Measurements from ENCODE around the gene ADGRG1.

Gene ADGRG1

DNA sequence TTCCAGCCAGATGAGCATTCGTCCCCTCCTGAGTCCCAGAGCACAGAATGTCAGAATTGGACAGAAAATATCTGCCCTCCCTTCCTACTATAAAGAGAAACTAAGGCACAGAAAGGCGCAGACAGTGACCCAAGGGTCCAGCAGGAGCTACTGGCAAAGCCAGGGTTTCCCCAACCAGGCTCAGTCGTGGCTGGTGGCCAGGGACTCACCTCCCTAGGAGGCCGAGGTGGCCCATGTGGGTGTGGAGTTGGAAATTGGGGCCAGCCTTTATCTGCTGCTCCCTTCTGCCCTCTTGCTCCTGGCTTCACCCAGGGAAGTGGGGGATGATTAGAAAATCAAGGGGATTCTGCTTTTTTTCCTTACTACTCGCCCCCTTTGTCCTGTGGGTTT is 67.2 kb downstream of the ADGRG1 start:
- peaks cover 6 to 7% of the 10 kb centered on the region in 2 experiments for H3K4me1 ChIP-seq (ENCODE audit: control insufficient read depth in 1 of 2, insufficient read depth in 2 of 2, low read length in 2 of 2)
- no peak overlapping the region for H4K91ac ChIP-seq (ENCODE audit: low read depth, low read length)
- H3K9me3 ChIP-seq (ENCODE audit: insufficient read depth, low read depth, low read length): peaks cover 2% of the 10 kb centered on the region
- no peak overlapping the region for H4K8ac ChIP-seq (ENCODE audit: low read depth, low read length)
- no peak overlapping the region for H3K4me2 ChIP-seq (ENCODE audit: low read length)
- peaks cover 3% of the 10 kb centered on the region for H3K79me1 ChIP-seq (ENCODE audit: low read length)
- no peak overlapping the region for H2BK12ac ChIP-seq (ENCODE audit: low read length)
- no peak overlapping the region for H3K18ac ChIP-seq (ENCODE audit: low read length)
- H2BK120ac ChIP-seq (ENCODE audit: insufficient read depth, low read length, poor library complexity): no peak overlapping the region
- DNase-seq: no peak
- no peaks in the 10 kb centered on the region for H3K27me3 ChIP-seq (ENCODE audit: insufficient read depth, low read length)
- H3K27ac ChIP-seq (ENCODE audit: low read depth, low read length): no peak overlapping the region
- H3K23ac ChIP-seq (ENCODE audit: low read length): no peak overlapping the region
- no peak overlapping the region for H4K12ac ChIP-seq (ENCODE audit: low read depth, low read length)
- H2AK5ac ChIP-seq (ENCODE audit: low read length): no peak overlapping the region
- H3K4me3 ChIP-seq (ENCODE audit: low read depth, low read length): no peak overlapping the region
- WGBS (ENCODE audit: extremely low coverage, insufficient coverage, insufficient read length): no CpG with 5 or more reads among the region's 5 CpGs
- H2AFZ ChIP-seq (ENCODE audit: insufficient read depth, low read length, poor library complexity): no peak overlapping the region
- H2BK5ac ChIP-seq (ENCODE audit: low read depth, low read length, poor library complexity): no peak overlapping the region
- H3K36me3 ChIP-seq (ENCODE audit: control insufficient read depth in 1 of 2, insufficient read depth in 2 of 2, low read length in 2 of 2): no peaks in the 10 kb centered on the region
- no peak overlapping the region for H3K9ac ChIP-seq (ENCODE audit: low read length)
- H3K14ac ChIP-seq (ENCODE audit: low read length): no peak overlapping the region
- H3K79me2 ChIP-seq (ENCODE audit: control insufficient read depth, insufficient read depth, low read length, poor library complexity): no peaks in the 10 kb centered on the region
- H3K4ac ChIP-seq (ENCODE audit: low read depth, low read length): no peak overlapping the region

DNA sequence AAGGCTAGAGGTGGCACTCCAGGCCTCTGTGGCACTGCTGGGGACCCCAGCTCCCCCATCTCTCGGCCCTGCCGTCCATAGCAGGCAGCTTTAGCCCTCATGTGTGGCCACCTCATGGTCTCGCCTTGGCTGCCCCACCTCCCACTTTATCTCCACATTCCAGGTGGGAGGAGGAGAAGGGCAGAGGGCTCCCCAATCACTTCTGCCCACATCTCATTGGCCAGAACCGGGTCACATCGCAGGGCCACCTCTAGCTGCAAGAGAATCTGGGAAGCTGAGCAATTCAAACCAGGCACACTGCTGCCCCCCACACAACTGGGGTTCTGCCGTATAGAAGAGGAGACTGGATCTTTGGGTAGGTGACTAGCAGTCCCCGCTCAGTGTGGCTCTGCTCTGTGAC is 67.8 kb downstream of the ADGRG1 start:
- Histone ChIP-seq H3K36me3 (ENCODE audit: control insufficient read depth in 1 of 2, insufficient read depth in 2 of 2, low read length in 2 of 2) (no peaks in the 10 kb centered on the region), H3K4me2 (ENCODE audit: low read length) (no peak overlapping the region), H3K18ac (ENCODE audit: low read length) (no peak overlapping the region), H4K91ac (ENCODE audit: low read depth, low read length) (no peak overlapping the region), H3K4ac (ENCODE audit: low read depth, low read length) (no peak overlapping the region), H3K4me1 (ENCODE audit: control insufficient read depth in 1 of 2, insufficient read depth in 2 of 2, low read length in 2 of 2) (peaks cover 9 to 10% of the 10 kb centered on the region in 2 experiments), H2BK12ac (ENCODE audit: low read length) (no peak overlapping the region), H3K14ac (ENCODE audit: low read length) (no peak overlapping the region), H3K79me2 (ENCODE audit: control insufficient read depth, insufficient read depth, low read length, poor library complexity) (no peaks in the 10 kb centered on the region), H2BK5ac (ENCODE audit: low read depth, low read length, poor library complexity) (no peak overlapping the region), H2BK120ac (ENCODE audit: insufficient read depth, low read length, poor library complexity) (no peak overlapping the region), H4K8ac (ENCODE audit: low read depth, low read length) (no peak overlapping the region), H3K9ac (ENCODE audit: low read length) (no peak overlapping the region), H3K4me3 (ENCODE audit: low read depth, low read length) (no peak overlapping the region), H4K12ac (ENCODE audit: low read depth, low read length) (no peak overlapping the region), H2AFZ (ENCODE audit: insufficient read depth, low read length, poor library complexity) (no peak overlapping the region), H3K27ac (ENCODE audit: low read depth, low read length) (no peak overlapping the region), H2AK5ac (ENCODE audit: low read length) (no peak overlapping the region), H3K27me3 (ENCODE audit: insufficient read depth, low read length) (no peaks in the 10 kb centered on the region), H3K23ac (ENCODE audit: low read length) (no peak overlapping the region), H3K79me1 (ENCODE audit: low read length) (peaks cover 3% of the 10 kb centered on the region), H3K9me3 (ENCODE audit: insufficient read depth, low read depth, low read length) (peaks cover 2% of the 10 kb centered on the region)
- no CpG with 5 or more reads among the region's 7 CpGs for WGBS (ENCODE audit: extremely low coverage, insufficient coverage, insufficient read length)
- no peak for DNase-seq

DNA sequence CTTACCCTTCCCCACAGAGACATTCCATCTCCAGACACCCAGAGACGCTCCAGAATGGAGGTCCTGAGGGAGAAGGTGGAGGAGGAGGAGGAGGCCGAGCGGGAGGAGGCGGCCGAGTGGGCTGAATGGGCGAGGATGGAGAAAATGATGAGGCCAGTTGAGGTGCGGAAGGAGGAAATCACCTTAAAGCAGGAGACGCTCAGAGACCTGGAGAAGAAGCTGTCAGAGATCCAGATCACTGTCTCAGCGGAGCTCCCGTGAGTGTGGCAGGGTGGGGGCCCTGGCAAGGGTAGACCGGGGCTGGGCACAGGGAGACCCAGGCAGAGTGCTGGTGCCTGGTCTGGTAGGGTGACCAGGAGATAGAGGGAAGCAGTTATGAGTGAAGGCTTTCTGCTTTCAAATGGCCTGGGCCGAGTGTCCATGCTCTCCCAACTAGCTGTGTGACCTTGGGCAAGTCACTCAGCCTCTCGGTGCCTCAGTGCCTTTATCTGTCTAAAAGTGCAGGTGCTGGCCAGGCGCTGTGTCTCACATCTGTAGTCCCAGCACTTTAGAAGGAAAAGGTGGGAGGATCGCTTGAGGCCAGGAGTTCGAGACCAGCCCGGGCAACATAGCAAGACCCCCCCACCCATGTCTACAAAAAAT is 69.6 kb downstream of the ADGRG1 start:
- H3K4me1 ChIP-seq (ENCODE audit: control insufficient read depth in 1 of 2, insufficient read depth in 2 of 2, low read length in 2 of 2): peaks cover 17 to 19% of the 10 kb centered on the region in 2 experiments
- H3K18ac ChIP-seq (ENCODE audit: low read length): no peak overlapping the region
- H3K27me3 ChIP-seq (ENCODE audit: insufficient read depth, low read length): no peaks in the 10 kb centered on the region
- no peak overlapping the region for H3K23ac ChIP-seq (ENCODE audit: low read length)
- H4K12ac ChIP-seq (ENCODE audit: low read depth, low read length): no peak overlapping the region
- peaks cover 2% of the 10 kb centered on the region for H3K9me3 ChIP-seq (ENCODE audit: insufficient read depth, low read depth, low read length)
- peaks cover 3% of the 10 kb centered on the region for H3K79me1 ChIP-seq (ENCODE audit: low read length)
- H3K36me3 ChIP-seq (ENCODE audit: control insufficient read depth in 1 of 2, insufficient read depth in 2 of 2, low read length in 2 of 2): no peaks in the 10 kb centered on the region
- H3K27ac ChIP-seq (ENCODE audit: low read depth, low read length): no peak overlapping the region
- no peak overlapping the region for H3K14ac ChIP-seq (ENCODE audit: low read length)
- H3K4me3 ChIP-seq (ENCODE audit: low read depth, low read length): no peak overlapping the region
- H2AFZ ChIP-seq (ENCODE audit: insufficient read depth, low read length, poor library complexity): no peak overlapping the region
- no peak overlapping the region for H2AK5ac ChIP-seq (ENCODE audit: low read length)
- no peak overlapping the region for H3K4me2 ChIP-seq (ENCODE audit: low read length)
- no peak for DNase-seq
- WGBS (ENCODE audit: extremely low coverage, insufficient coverage, insufficient read length): no CpG with 5 or more reads among the region's 17 CpGs
- no peak overlapping the region for H3K9ac ChIP-seq (ENCODE audit: low read length)
- H2BK12ac ChIP-seq (ENCODE audit: low read length): no peak overlapping the region
- no peak overlapping the region for H2BK5ac ChIP-seq (ENCODE audit: low read depth, low read length, poor library complexity)
- no peak overlapping the region for H4K91ac ChIP-seq (ENCODE audit: low read depth, low read length)
- no peak overlapping the region for H3K4ac ChIP-seq (ENCODE audit: low read depth, low read length)
- no peaks in the 10 kb centered on the region for H3K79me2 ChIP-seq (ENCODE audit: control insufficient read depth, insufficient read depth, low read length, poor library complexity)
- no peak overlapping the region for H4K8ac ChIP-seq (ENCODE audit: low read depth, low read length)
- no peak overlapping the region for H2BK120ac ChIP-seq (ENCODE audit: insufficient read depth, low read length, poor library complexity)

DNA sequence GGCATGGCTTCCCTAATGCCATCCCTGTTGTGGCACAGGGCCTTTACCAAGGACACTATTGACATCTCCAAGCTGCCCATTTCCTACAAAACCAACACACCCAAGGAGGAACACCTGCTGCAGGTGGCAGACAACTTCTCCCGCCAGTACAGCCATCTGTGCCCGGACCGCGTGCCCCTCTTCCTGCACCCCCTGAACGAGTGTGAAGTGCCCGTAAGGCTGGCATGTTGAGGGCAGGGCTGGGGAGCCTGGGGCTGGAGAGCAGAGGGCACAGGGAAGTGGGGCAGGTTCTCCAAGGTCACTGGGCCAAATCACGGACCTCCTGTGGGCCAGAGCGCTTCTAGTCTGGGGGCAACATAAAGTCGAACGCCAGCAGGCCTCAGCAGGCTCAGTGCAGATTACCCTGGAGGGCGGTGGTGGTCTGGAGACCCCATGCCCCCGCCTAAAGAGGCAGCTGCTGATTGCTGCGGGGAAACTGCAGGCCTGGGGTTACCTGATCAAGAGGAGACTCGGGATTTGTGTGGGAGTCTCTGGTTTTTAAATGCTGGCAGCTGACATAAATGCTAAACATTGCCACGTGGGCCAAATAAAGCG is 70.5 kb downstream of the ADGRG1 start:
- H2BK120ac ChIP-seq (ENCODE audit: insufficient read depth, low read length, poor library complexity): peak overlapping the region; percentile 15
- peaks cover 3% of the 10 kb centered on the region for H3K79me1 ChIP-seq (ENCODE audit: low read length)
- no peak for DNase-seq
- no peak overlapping the region for H3K23ac ChIP-seq (ENCODE audit: low read length)
- H2AK5ac ChIP-seq (ENCODE audit: low read length): no peak overlapping the region
- WGBS (ENCODE audit: extremely low coverage, insufficient coverage, insufficient read length): no CpG with 5 or more reads among the region's 16 CpGs
- H2BK5ac ChIP-seq (ENCODE audit: low read depth, low read length, poor library complexity): no peak overlapping the region
- H3K9ac ChIP-seq (ENCODE audit: low read length): no peak overlapping the region
- peaks cover 2% of the 10 kb centered on the region for H3K9me3 ChIP-seq (ENCODE audit: insufficient read depth, low read depth, low read length)
- H4K8ac ChIP-seq (ENCODE audit: low read depth, low read length): no peak overlapping the region
- no peak overlapping the region for H3K4ac ChIP-seq (ENCODE audit: low read depth, low read length)
- H4K91ac ChIP-seq (ENCODE audit: low read depth, low read length): no peak overlapping the region
- no peak overlapping the region for H3K4me2 ChIP-seq (ENCODE audit: low read length)
- no peak overlapping the region for H2AFZ ChIP-seq (ENCODE audit: insufficient read depth, low read length, poor library complexity)
- no peak overlapping the region for H3K14ac ChIP-seq (ENCODE audit: low read length)
- H3K27ac ChIP-seq (ENCODE audit: low read depth, low read length): no peak overlapping the region
- no peak overlapping the region for H2BK12ac ChIP-seq (ENCODE audit: low read length)
- H4K12ac ChIP-seq (ENCODE audit: low read depth, low read length): no peak overlapping the region
- H3K4me3 ChIP-seq (ENCODE audit: low read depth, low read length): no peak overlapping the region
- H3K79me2 ChIP-seq (ENCODE audit: control insufficient read depth, insufficient read depth, low read length, poor library complexity): no peaks in the 10 kb centered on the region
- H3K18ac ChIP-seq (ENCODE audit: low read length): no peak overlapping the region
- peaks cover 17 to 19% of the 10 kb centered on the region in 2 experiments for H3K4me1 ChIP-seq (ENCODE audit: control insufficient read depth in 1 of 2, insufficient read depth in 2 of 2, low read length in 2 of 2)
- no peaks in the 10 kb centered on the region for H3K36me3 ChIP-seq (ENCODE audit: control insufficient read depth in 1 of 2, insufficient read depth in 2 of 2, low read length in 2 of 2)
- no peaks in the 10 kb centered on the region for H3K27me3 ChIP-seq (ENCODE audit: insufficient read depth, low read length)
